HS-27A (cell line): ENCODE measurements around the gene RADIL.
"Not testable (repeated sequence)": the region's sequence is repeated elsewhere in the genome, so short reads cannot be mapped to it uniquely, and the experiment has no call there.

Source experiments
- DNase-seq: peaks from one replicate; pipeline ENCODE4 v3.0.0-alpha.2; 2012; ENCODE audit warnings: low read depth, missing footprints

RADIL gene

DNA sequence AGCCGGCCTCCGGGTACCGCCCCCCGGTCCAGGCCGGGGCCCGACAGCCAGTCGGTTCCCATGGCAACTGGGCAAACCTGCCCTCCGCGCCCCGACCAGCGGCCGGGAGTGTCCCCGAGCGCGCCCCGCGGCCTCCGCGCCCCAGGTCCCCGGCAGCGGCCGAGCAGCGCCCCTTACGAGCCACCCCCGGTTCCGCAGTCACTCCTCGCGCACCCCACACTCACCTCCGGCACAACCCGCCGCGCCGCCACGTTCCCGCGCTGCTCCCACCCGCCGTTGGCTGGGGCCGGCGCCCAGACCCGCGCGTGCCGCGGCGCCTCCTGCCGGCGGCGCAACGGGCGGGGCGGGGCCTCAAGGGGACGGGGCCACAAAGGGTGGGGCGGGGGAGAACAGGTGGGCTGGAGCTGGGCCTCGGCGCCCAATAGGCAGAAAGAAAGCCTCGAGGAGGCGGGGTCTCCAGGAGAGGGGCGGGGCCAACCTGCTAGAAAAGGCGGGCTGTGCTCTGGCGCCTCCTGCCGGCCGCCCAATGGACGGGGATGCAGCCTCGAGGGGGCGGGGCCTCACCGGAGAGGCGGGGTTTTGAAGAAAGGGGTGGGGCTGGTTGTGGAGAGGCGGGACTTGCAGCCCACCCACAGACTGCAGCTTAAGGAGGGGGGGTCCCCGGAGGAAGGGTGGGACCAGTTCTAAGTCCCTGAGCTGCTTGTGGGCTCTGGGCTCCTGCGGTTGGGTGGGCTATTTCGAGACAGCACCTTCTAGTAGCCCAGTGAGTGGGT, at the start of gene RADIL:
Gene RADIL (minus strand): TSS at position 345 of the 773 bp plus-strand sequence. CDS start 5,577 bp downstream, outside the sequence.
- no peak for DNase-seq

DNA sequence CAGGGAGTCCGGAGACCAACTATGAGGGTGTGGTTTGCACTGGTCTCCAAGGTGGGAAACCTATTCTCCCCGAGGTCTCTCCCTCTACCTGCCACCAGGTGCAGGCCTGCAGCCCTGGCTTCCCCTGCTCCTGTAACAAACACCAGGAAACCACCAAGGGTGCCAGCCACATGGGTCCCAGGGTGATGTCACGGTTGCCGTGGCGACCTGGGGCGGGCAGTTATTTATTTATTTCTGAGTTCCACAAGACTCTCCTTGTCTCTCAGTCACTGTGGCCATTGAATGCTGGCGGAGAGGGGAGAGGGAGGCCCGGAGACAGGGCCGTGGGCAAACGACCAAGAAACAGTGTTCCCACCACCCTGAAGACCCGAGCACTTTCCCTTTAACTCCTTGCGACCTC, 48.4 kb upstream of the RADIL start:
- DNase-seq, result no peak

GRCh38 chr7:4929005-4929404, 45.5 kb upstream of the RADIL start:
- DNase-seq, result no peak

- no peak for DNase-seq
Measured at GRCh38 chr7:4928445-4928844, 44.9 kb upstream of the RADIL start.

- DNase-seq, result no peak
Measured at GRCh38 chr7:4919969-4920766, 36.7 kb upstream of the RADIL start.

DNA sequence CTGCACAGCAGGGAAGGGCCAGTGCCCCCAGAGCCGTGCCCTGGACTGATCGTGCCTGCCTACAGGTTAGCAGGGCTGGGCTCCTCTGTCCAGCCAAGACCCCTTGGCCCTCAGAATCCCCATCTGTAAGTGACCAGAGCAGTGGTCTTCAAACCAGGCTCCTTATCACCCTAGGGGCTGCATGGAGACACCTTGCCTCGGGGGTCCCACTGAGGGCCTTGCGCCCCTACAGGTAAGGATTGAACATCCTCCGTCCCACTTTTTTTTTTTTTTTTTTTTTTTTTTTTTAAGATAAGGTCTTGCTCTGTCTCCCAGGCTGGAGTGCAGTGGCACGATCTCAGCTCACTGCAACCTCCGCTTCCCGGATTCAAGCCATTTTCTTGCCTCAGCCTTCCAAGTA, 32.6 kb upstream of the RADIL start:
- no peak for DNase-seq

- DNase-seq, result no peak
Measured at GRCh38 chr7:4911111-4911828, 27.8 kb upstream of the RADIL start.

GRCh38 chr7:4906682-4907081, 23.2 kb upstream of the RADIL start:
- no peak for DNase-seq

DNA sequence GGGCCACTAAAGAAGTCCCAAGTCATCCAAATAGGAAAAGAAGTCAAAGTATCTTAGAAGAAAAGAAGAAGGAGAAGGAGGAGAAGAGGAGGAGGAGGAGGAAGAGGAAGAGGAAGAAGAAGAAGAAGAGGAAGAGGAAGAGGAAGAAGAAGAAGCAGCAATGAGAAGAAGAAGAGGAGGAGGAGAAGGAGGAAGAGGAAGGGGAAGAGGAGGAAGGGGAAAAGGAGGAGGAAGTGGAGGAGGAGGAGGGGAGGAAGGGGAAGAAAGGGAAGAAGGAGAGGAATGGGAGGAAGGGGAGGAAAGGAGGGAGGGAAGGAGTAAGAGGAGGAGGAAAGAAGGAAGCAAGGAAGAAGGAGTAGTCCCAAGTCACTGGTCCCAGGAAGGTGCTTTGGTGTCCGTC, 21.7 kb upstream of the RADIL start:
- no peak for DNase-seq

DNA sequence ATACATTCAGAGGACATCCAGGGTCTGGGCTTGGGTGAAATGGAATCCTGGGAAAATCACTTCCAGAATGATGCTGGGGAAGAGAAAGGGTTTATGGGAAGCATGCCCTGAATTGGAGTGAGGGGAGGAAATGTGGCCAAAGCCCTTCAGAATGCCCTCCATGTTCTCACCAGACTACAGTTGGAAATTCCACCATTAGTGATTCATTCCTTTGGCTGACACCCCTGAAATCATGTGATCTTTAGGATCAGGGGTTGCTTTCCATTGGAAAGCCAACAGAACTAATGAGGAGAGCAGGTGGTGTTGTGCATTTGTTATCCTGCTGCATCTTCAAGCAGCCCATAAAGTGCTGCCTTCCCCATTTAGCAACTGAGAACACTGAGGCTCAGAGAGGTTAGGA, 20.8 kb upstream of the RADIL start:
- DNase-seq, result no peak

- DNase-seq, result no peak
Measured at GRCh38 chr7:4895766-4896165, 12.2 kb upstream of the RADIL start.

DNA sequence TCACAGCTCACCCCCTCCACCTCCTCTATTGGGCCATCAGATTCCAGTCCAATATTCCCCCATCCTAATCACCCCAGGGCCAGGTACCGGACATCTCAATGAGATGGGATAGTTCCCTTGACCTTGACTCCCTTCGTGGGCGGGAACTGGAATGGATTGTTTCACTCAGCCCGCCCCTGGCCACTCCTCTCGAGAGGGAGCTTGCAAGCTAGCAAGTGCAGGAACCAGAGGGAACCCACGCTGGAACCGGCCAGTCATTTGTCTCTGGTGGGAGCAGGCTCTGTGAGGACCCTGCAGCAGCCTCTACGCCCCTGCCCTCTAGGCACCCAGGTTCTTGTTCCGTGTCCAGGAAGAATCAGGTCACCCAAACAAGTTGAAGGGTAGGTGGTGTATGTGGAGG, 11.0 kb upstream of the RADIL start:
- DNase-seq, result no peak

DNA sequence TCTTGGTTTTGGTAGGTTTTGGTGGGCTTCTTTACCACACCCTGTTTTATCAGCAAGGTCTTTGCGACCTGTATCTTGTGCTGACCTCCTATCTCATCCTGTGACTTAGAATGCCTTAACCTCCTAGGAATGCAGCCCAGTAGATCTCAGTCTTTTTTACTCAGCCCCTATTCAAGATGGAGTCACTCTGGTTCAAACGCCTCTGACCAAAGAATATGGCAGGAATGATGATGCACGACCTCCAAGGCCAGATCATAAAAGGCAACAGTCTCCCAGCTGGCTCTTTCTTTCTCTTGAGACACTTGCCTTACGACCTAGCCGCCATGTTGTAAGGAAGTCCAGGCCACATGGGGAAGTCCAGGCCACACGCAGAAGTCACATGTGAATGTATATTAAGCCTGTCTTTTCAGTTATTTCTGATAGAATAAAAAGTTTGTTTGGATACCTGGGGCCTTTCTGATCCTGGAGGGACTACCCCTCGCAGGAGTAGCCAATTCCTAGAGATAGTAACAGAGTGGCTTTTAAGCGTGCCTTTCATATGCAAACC, 10.5 kb upstream of the RADIL start:
- DNase-seq, result no peak

DNA sequence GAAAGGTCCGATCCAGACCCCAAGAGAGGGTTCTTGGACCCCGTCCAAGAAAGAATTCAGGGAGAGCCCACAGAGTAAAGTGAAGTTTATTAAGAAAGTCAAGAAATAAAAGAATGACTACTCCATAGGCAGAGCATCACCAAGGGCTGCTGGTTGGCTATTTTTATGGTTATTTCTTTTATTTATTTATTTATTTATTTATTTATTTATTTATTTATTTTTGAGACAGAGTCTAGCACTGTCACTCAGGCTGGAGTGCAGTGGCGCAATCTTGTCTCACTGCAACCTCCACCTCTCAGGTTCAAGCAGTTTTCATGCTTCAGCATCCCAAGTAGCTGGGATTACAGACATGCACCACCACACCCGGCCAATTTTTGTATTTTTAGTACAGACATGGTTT, 9.7 kb upstream of the RADIL start:
- not testable (repeated sequence) for DNase-seq

DNA sequence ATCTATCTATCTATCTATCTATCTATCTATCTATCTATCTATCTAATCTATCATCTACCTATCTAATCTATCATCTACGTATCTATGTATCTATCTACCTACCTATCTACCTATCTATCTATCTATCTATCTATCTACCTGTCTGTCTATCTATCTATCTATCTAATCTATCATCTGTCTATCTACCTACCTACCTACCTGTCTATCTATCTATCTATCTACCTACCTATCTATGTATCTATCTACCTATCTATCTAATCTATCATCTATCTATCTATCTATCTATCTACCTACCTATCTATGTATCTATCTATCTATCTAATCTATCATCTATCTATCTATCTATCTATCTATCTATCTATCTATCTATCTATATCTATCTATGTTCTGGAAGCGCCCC, 8.0 kb upstream of the RADIL start:
- not testable (repeated sequence) for DNase-seq

- DNase-seq, result no peak
Measured at GRCh38 chr7:4889682-4890081, 6.2 kb upstream of the RADIL start.

DNA sequence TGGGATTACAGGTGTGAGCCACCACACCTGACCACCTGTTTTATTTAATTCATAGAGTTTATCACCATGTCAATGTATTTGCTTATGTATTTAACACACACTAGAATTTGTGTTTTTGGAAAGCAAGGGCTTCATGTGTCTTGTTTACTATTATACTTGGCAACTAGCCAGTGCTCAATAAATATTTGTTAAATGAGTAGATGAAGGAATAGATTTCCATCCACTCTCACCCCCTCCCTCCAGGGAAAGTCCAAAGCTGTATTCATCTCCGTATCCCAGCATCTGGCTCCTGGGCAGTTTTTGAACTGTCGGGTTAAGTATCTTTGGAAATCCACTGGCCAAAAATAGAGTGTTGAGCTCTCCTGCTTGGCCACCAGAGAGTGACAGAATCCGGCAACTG, 4.6 kb upstream of the RADIL start:
- DNase-seq, result no peak

DNA sequence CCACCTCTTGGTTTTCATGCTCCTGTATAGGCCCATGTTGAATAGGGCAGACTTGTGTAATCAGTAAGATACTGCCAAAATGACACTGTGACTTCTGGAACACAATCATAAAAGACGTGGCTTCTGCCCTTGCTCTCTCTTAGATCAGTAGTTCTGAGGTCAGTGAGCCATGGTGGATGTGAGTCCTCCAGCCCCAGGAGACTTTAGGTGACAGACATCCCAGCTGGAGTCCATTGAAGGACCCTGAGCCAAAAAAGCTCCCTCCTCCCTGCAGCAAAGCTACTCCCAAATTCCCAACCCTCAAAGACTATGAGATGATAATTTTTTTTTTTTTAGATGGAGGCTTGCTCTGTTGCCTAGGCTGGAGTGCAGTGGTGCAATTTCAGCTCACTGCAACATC, 3.2 kb upstream of the RADIL start:
- no peak for DNase-seq

DNA sequence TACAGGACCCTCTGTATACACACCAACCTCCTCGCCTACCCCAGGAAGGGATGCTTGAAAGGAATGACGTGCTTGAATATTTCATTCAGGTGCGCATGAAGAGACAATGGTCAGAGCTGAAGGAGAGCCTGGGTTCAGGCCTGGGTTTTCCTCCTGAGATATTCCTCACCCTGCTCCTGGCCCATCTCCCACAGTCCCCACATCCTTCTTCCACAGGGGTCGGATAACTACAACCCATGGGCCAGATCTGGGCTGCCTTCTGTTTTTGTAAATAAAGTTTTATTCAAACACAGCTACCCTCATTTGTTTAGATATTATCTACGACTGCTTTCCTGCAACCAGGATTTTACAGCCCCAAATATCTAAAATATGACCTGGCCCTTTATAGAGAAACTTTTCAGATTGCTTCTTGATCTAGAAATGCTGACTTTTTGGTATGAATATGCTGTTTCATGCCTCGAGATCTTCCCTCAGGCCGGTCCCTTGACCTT, 1.8 kb upstream of the RADIL start:
- no peak for DNase-seq

DNA sequence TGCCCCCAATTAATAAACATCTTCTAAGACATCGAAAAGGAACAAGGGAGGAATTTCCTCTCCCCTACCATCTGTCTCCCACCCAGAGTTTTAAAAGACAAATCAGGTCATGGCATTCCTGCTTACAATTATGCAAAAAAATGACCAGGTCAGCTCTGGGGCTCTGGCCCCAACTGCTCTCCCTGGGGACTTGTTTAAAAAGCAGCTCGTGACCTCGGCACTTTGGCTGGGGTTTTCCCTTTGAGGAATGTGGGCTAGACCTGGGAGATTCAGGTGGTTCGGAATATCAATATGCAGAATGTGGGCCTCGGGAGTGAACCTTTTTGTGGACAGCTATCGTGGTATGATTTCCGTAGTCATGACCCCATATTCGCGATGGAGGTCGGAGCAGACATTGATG, 648 bp upstream of the RADIL start:
- DNase-seq, result no peak

- no peak for DNase-seq
Measured at GRCh38 chr7:4883033-4883371, 514 bp downstream of the RADIL start.
